Thymus (tissue), 11 donors: Measurements from ENCODE around the gene BAX. TPM values are rescaled to one million over a fixed set of nuclear protein-coding genes. Genes with fewer than 3 reads are reported as not detected.

Source experiments
- DNase-seq, 9 donors: peaks; one replicate each; pipeline ENCODE4 v3.0.0-alpha.2; 2013; ENCODE audit warnings: low spot score in 9 of 9, low read depth in 6 of 9, missing footprints in 1 of 9
- H3K27ac ChIP-seq, 2 donors: one replicate each; pipeline ENCODE4 v1.5.1; 2013; ENCODE audit warnings: control low read depth in 1 of 2, low read depth in 1 of 2, low read length in 1 of 2, mild to moderate bottlenecking in 1 of 2, moderate library complexity in 1 of 2
- H3K27me3 ChIP-seq, 2 donors: one replicate each; pipeline ENCODE4 v1.5.1; 2013; ENCODE audit warnings: low read length in 1 of 2; ENCODE audit not compliant: control insufficient read depth in 2 of 2, insufficient read depth in 1 of 2
- H3K36me3 ChIP-seq, 2 donors: one replicate each; pipeline ENCODE4 v1.5.1; 2013; ENCODE audit warnings: low read length in 1 of 2, mild to moderate bottlenecking in 1 of 2, moderate library complexity in 1 of 2; ENCODE audit not compliant: control insufficient read depth in 2 of 2, insufficient read depth in 2 of 2
- H3K4me1 ChIP-seq, 2 donors: one replicate each; pipeline ENCODE4 v1.5.1; 2013; ENCODE audit warnings: low read length in 2 of 2; ENCODE audit not compliant: control insufficient read depth in 2 of 2, insufficient read depth in 2 of 2
- H3K4me3 ChIP-seq, 2 donors: one replicate each; pipeline ENCODE4 v1.5.1; 2013; ENCODE audit warnings: low read length in 2 of 2, control low read depth in 1 of 2, mild to moderate bottlenecking in 1 of 2
- H3K9me3 ChIP-seq, 2 donors: one replicate each; pipeline ENCODE4 v1.5.1; 2013; ENCODE audit warnings: low read length in 1 of 2, mild to moderate bottlenecking in 1 of 2; ENCODE audit not compliant: control insufficient read depth in 2 of 2, insufficient read depth in 1 of 2
- WGBS: extraction: QIAGEN DNeasy Blood & Tissue Kit; methylation state at CpG from one replicate; pipeline ENCODE4 v1.1.7; 2013; 5-methylcytosine and 5-hydroxymethylcytosine counted together
- polyA plus RNA-seq: library from polyadenylated mRNA; stranded (reverse); fragments of 200-250 nt; gene quantifications from one replicate; pipeline ENCODE4 v1.2.3, GENCODE V29; 2013
- total RNA-seq: library from RNA; stranded (reverse); fragments of 120-200 nt; gene quantifications from one replicate; pipeline ENCODE4 v1.2.4, GENCODE V29; 2013
- donor health status: healthy.

BAX gene
- total and polyA plus RNA-seq, 2 donors: 62.6 to 126 TPM

DNA sequence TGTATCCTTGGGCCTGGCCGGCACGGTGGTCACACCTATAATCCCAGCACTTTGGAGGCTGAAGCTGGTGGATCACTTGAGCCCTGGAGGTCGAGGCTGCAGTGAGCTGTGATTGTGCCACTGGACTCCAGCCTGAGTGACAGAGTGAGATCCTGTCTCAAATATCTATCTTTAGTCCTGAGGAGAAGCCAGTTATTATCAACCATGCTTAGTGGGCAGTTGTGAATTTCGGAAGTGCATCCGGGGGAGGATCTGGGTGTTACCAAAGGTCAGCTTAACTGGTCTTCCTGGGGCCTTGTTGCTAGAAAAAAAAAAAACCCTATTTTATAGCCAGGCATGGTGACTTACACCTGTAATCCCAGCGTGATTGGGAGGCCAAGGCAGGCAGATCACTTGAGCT, 11.6 kb upstream of the BAX start:
- WGBS: 98% methylated on average over 6 of the region's 6 CpGs
- no peak for DNase-seq
- Histone ChIP-seq H3K9me3 (peaks cover 3 to 32% of the 10 kb centered on the region in 2 donors), H3K36me3 (no peaks in the 10 kb centered on the region), H3K27me3 (no peaks in the 10 kb centered on the region), H3K4me3 (no peak overlapping the region), H3K4me1 (no peaks in the 10 kb centered on the region), H3K27ac (no peak overlapping the region)

GRCh38 chr19:48945415-48945814, 9.3 kb upstream of the BAX start:
- DNase-seq: no peak
- Histone ChIP-seq H3K27me3 (no peaks in the 10 kb centered on the region), H3K4me1 (no peaks in the 10 kb centered on the region), H3K4me3 (no peak overlapping the region), H3K36me3 (no peaks in the 10 kb centered on the region), H3K9me3 (peaks cover 3 to 31% of the 10 kb centered on the region in 2 donors), H3K27ac (no peak overlapping the region)
- 95% methylated on average over 5 of the region's 5 CpGs for WGBS

DNA sequence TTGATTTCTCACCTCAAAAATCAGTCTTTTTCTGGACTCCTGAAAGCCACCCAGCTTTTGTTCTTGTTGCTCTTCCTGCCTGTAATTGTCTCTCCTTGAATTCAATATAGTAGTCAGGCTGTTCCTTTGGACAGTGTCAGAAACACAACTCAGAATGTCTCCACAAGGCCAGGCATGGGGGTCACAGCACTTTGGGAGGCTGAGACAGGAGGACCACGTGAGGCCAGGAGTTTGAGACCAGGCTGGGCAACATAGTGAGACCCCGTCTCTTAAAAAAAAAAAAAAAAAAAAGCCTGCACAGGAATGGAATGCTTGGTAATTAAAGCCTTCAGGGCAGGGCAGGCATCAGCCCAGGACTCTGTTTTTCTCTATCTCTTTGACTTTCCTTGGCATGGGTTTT, 8.9 kb upstream of the BAX start:
- DNase-seq: no peak
- Histone ChIP-seq H3K27me3 (no peaks in the 10 kb centered on the region), H3K27ac (no peak overlapping the region), H3K4me3 (no peak overlapping the region), H3K4me1 (no peaks in the 10 kb centered on the region), H3K9me3 (peaks cover 3 to 27% of the 10 kb centered on the region in 2 donors), H3K36me3 (no peaks in the 10 kb centered on the region)
- 97% methylated on average over 2 of the region's 2 CpGs for WGBS

DNA sequence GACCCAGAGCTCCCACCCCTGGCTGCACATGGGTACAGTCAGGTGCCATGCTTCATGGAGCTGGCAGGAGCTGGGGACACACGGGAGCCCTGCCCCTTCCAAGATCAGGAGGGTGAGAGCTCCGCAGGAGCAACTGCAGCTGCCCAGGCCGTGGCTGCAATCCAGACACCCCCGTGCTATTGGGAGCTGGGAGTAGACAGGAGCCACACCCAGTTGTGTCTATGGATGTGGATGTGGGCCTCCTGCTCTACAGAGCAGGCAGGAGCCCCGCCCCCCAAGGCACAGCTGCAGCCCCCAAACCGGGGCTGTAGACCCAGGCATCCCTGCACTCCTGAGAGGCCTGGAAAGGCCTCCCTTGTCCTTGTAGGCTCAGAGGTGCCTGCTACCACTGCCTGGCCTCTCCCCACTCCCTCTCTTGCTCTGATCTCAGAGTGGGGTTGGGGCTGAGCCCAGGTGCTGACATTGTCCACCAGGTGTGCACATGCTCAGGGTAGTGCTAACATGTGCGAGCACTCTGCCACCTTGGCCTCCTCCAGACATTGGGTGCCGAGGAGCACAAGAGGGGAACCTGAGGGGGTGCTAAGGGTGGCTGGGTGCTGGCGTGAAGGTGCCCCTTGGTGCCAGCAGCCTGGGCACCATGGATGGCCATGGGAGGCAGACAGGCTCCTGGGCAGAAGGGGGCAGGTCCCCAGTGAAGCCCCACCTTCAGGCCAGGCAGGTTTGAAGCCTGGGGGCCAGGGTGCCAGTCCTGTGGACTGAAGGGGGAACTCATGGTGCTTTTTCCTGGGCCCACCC, 8.0 kb upstream of the BAX start:
- Histone ChIP-seq H3K36me3 (no peaks in the 10 kb centered on the region), H3K27me3 (no peaks in the 10 kb centered on the region), H3K4me3 (no peak overlapping the region), H3K27ac (no peak overlapping the region), H3K4me1 (no peaks in the 10 kb centered on the region), H3K9me3 (peaks cover 1 to 24% of the 10 kb centered on the region in 2 donors)
- no peak for DNase-seq
- WGBS: 80% methylated on average over 9 of the region's 9 CpGs

DNA sequence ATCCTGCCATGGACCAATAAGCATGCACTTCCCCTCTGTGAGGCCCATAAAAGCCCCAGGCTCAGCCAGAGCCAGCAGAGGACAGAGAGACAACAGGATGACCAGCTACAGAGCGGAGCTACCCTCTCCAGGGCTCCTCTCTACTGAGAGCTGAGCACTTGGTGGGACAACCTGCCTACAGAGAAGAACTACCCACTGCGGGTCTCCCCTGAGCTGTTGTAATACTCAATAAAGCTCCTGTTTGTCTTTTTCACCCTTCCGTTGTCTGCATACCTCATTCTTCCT, 7.5 kb upstream of the BAX start:
- DNase-seq: no peak
- Histone ChIP-seq H3K9me3 (peaks cover 1 to 24% of the 10 kb centered on the region in 2 donors), H3K4me3 (no peak overlapping the region), H3K27ac (no peak overlapping the region), H3K36me3 (no peaks in the 10 kb centered on the region), H3K27me3 (no peaks in the 10 kb centered on the region), H3K4me1 (no peaks in the 10 kb centered on the region)
- WGBS: 96% methylated on average over 3 of the region's 3 CpGs

DNA sequence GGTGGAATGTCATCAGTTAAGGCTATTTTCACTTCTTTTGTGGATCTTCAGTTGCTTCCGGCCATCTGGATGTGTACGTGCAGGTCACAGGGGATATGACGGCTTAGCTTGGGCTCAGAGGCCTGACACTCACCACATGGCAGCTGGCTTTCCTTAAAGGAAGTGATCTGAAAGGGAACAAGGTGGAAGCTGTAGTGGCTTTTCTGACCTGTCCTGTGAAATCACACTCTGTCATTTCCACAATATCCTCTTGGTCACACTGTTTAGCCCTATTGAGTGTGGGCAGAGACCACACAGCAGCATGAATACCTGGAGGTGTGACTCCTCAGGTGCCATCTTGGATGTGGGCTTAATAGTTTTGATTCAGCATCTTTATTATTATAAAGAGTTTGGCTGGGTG, 4.5 kb upstream of the BAX start:
- no peak overlapping the region for H3K27ac ChIP-seq
- peaks cover 0 to 4% of the 10 kb centered on the region in 2 donors for H3K36me3 ChIP-seq
- H3K4me3 ChIP-seq: no peak overlapping the region
- H3K4me1 ChIP-seq: peaks cover 6 to 8% of the 10 kb centered on the region in 2 donors
- no peaks in the 10 kb centered on the region for H3K27me3 ChIP-seq
- peaks cover 1 to 24% of the 10 kb centered on the region in 2 donors for H3K9me3 ChIP-seq
- WGBS: 81% methylated on average over 3 of the region's 3 CpGs
- no peak for DNase-seq

GRCh38 chr19:48950830-48951519, 3.7 kb upstream of the BAX start:
- no peaks in the 10 kb centered on the region for H3K27me3 ChIP-seq
- H3K4me1 ChIP-seq: peaks cover 13 to 17% of the 10 kb centered on the region in 2 donors
- H3K4me3 ChIP-seq: no peak overlapping the region
- WGBS: 85% methylated on average over 9 of the region's 9 CpGs
- H3K27ac ChIP-seq: no peak overlapping the region
- peaks cover 1 to 23% of the 10 kb centered on the region in 2 donors for H3K9me3 ChIP-seq
- DNase-seq: no peak
- peaks cover 3 to 5% of the 10 kb centered on the region in 2 donors for H3K36me3 ChIP-seq

GRCh38 chr19:48953141-48953540, 1.5 kb upstream of the BAX start:
- H3K9me3 ChIP-seq: peaks cover 0 to 2% of the 10 kb centered on the region in 2 donors
- no peak overlapping the region for H3K27ac ChIP-seq
- peaks cover 17 to 20% of the 10 kb centered on the region in 2 donors for H3K4me1 ChIP-seq
- H3K27me3 ChIP-seq: no peaks in the 10 kb centered on the region
- peaks cover 10 to 15% of the 10 kb centered on the region in 2 donors for H3K36me3 ChIP-seq
- no peak overlapping the region for H3K4me3 ChIP-seq
- 90% methylated on average over 4 of the region's 4 CpGs for WGBS
- DNase-seq: no peak

DNA sequence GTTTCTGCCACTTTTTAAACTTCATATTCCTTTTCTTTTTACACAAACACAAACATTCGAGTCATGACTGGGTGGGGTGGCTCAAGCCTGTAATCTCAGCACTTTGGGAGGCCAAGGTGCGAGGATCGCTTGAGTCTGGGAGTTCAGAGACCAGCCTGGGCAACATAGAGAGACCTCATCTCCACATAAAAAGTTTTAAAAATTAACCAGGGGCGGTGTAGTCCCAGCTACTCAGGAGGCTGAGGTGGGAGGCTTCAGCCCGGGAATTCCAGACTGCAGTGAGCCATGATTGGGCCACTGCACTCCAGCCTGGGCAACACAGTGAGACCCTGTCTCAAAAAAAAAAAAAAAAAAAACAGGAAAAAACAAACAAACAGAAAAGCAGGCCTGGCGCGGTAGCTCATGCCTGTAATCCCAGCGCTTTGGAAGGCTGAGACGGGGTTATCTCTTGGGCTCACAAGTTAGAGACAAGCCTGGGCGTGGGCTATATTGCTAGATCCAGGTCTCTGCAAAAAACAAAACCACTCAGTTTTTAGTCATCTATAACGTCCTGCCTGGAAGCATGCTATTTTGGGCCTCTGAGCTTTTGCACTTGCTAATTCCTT, 583 bp upstream of the BAX start:
- H3K9me3 ChIP-seq: no peaks in the 10 kb centered on the region
- H3K4me3 ChIP-seq: peak overlapping the region; percentile 83 to 96
- H3K36me3 ChIP-seq: peaks cover 10 to 15% of the 10 kb centered on the region in 2 donors
- DNase-seq: no peak
- no peaks in the 10 kb centered on the region for H3K27me3 ChIP-seq
- 79% methylated on average over 11 of the region's 11 CpGs for WGBS
- peaks cover 17 to 20% of the 10 kb centered on the region in 2 donors for H3K4me1 ChIP-seq
- H3K27ac ChIP-seq: peak overlapping the region; percentile 58 to 64
